Skin of body (tissue), 2 donors: ENCODE data around the gene ST7. TPM values are rescaled to one million over a fixed set of nuclear protein-coding genes. Genes with fewer than 3 reads are reported as not detected.
A peak's percentile ranks its signal among the peaks of the same experiment; 100 is the strongest.

ENCODE experiments used
- DNase-seq: peaks from one replicate; lab custom pipeline; 2025; lab: John Stamatoyannopoulos, UW
- total RNA-seq: library from RNA; depleted of rRNA; stranded (reverse); fragments of >200 nt; gene quantifications from one replicate; pipeline ENCODE4 v1.2.3, GENCODE V29; 2014

The ST7 gene
- total RNA-seq, 1 donor from 2014 or later: 19.6 TPM

- no peak for DNase-seq
Measured at GRCh38 chr7:117153016-117153545, 199.8 kb downstream of the ST7 start.

GRCh38 chr7:117154721-117155120 lies 201.4 kb downstream of the ST7 start:
- no peak for DNase-seq

- DNase-seq: no peak
Measured at GRCh38 chr7:117155694-117156093, 202.4 kb downstream of the ST7 start.

- DNase-seq: peak; percentile 48
Measured at GRCh38 chr7:117157241-117158209, 204.2 kb downstream of the ST7 start.

- peak; percentile 37 for DNase-seq
Measured at GRCh38 chr7:117158941-117159697, 205.8 kb downstream of the ST7 start.

- no peak for DNase-seq
Measured at GRCh38 chr7:117163101-117163500, 209.8 kb downstream of the ST7 start.

GRCh38 chr7:117164620-117165019 lies 211.3 kb downstream of the ST7 start:
- DNase-seq: peak; percentile 19

- DNase-seq: no peak
Measured at GRCh38 chr7:117165656-117166055, 212.4 kb downstream of the ST7 start.

- no peak for DNase-seq
Measured at GRCh38 chr7:117169907-117170306, 216.6 kb downstream of the ST7 start.

GRCh38 chr7:117171106-117171505 lies 217.8 kb downstream of the ST7 start:
- DNase-seq: no peak

GRCh38 chr7:117172283-117172682 lies 219.0 kb downstream of the ST7 start:
- no peak for DNase-seq

GRCh38 chr7:117173035-117173770 lies 219.9 kb downstream of the ST7 start:
- DNase-seq: peak; percentile 70

GRCh38 chr7:117176206-117176605 lies 222.9 kb downstream of the ST7 start:
- DNase-seq: peak; percentile 7

GRCh38 chr7:117178600-117178999 lies 225.3 kb downstream of the ST7 start:
- DNase-seq: no peak

GRCh38 chr7:117179701-117180100 lies 226.4 kb downstream of the ST7 start:
- no peak for DNase-seq

GRCh38 chr7:117183729-117184128 lies 230.4 kb downstream of the ST7 start:
- no peak for DNase-seq

GRCh38 chr7:117184367-117184766 lies 231.1 kb downstream of the ST7 start:
- no peak for DNase-seq

- no peak for DNase-seq
Measured at GRCh38 chr7:117185124-117185523, 231.8 kb downstream of the ST7 start.

GRCh38 chr7:117186218-117187010 lies 233.1 kb downstream of the ST7 start:
- no peak for DNase-seq

GRCh38 chr7:117188376-117188775 lies 235.1 kb downstream of the ST7 start:
- DNase-seq: no peak
